ENCODE measurements around the gene COL10A1.

COL10A1 gene

GRCh38 chr6:116100419-116101301 lies 25.3 kb downstream of the COL10A1 start, which contains the start of gene NT5DC1 (continued):
- TF ChIP-seq ZNF645 (tag by site-specific recombination; IDR thresholded peaks at IDR 0.05), result no peak
- no peak for TF ChIP-seq ZNF16 (tag by site-specific recombination; IDR thresholded peaks at IDR 0.05; ENCODE audit: low read depth)
- peak; percentile 88 for TF ChIP-seq ZBTB10 (tag by site-specific recombination; IDR thresholded peaks at IDR 0.05)
- no peak for TF ChIP-seq BCL11B (tag by site-specific recombination; IDR thresholded peaks at IDR 0.05; ENCODE audit: low read depth)
- peak; percentile 55 for TF ChIP-seq ZNF24 (tag by site-specific recombination; IDR thresholded peaks at IDR 0.05)
- TF ChIP-seq ZNF2 (tag by site-specific recombination; IDR thresholded peaks at IDR 0.05), result peak; percentile 91
- peak; percentile 58; the same call in 1 of the 2 replicates for TF ChIP-seq ZNF596 (tag by site-specific recombination; IDR thresholded peaks at IDR 0.05)
- peak; percentile 62; the same call in 1 of the 2 replicates for TF ChIP-seq ZNF394 (tag by site-specific recombination; IDR thresholded peaks at IDR 0.05; ENCODE audit: borderline replicate concordance)
- TF ChIP-seq ZNF473 (tag by site-specific recombination; IDR thresholded peaks at IDR 0.05), result no peak
- TF ChIP-seq YY2 (tag by site-specific recombination; IDR thresholded peaks at IDR 0.05), result peak; percentile 83
- no peak for TF ChIP-seq ZNF138 (tag by site-specific recombination; IDR thresholded peaks at IDR 0.05; ENCODE audit: borderline replicate concordance)
- TF ChIP-seq ZNF560 (tag by site-specific recombination; IDR thresholded peaks at IDR 0.05; ENCODE audit: borderline replicate concordance), result no peak
- peak; percentile 96 for TF ChIP-seq ZSCAN5A (tag by site-specific recombination; IDR thresholded peaks at IDR 0.05)
- no peak for TF ChIP-seq ZNF704 (tag by site-specific recombination; IDR thresholded peaks at IDR 0.05)
- TF ChIP-seq ZBTB8A (tag by site-specific recombination; IDR thresholded peaks at IDR 0.05), result peak; percentile 90
- peak; percentile 57; the same call in 1 of the 2 replicates for TF ChIP-seq ZSCAN16 (tag by site-specific recombination; IDR thresholded peaks at IDR 0.05)
- peak; percentile 60 for TF ChIP-seq SP3 (tag by site-specific recombination; IDR thresholded peaks at IDR 0.05)
- TF ChIP-seq PRDM10 (tag by site-specific recombination; IDR thresholded peaks at IDR 0.05), result peak; percentile 97
- TF ChIP-seq ZNF223 (tag by site-specific recombination; IDR thresholded peaks at IDR 0.05), result 0 out of 2 replicates have a peak, but pooled peaks have one; percentile 52
- 0 out of 2 replicates have a peak, but pooled peaks have one; percentile 46 for TF ChIP-seq ZNF785 (tag by site-specific recombination; IDR thresholded peaks at IDR 0.05)
- peak; percentile 93 for TF ChIP-seq PBX3 (CRISPR knock-in tag; IDR thresholded peaks at IDR 0.05)
- peak; percentile 98 for TF ChIP-seq GLIS2 (tag by site-specific recombination; IDR thresholded peaks at IDR 0.05)
- TF ChIP-seq ZNF133 (tag by site-specific recombination; IDR thresholded peaks at IDR 0.05), result no peak

Data from HEK293 (cell line).